Measurements from ENCODE around the gene KCNK13.
"Not testable (repeated sequence)": the region's sequence is repeated elsewhere in the genome, so short reads cannot be mapped to it uniquely, and the experiment has no call there.

- not testable (repeated sequence) for TF ChIP-seq POLR2A (IDR thresholded peaks at IDR 0.05; ENCODE audit: low read depth); CTCF (IDR thresholded peaks at IDR 0.05); POLR2AphosphoS5 (IDR thresholded peaks at IDR 0.05)
These were observed 27.7 kb downstream of the KCNK13 start for GRCh38 chr14:90089486-90089885.
